Measurements from ENCODE around the gene TSC1.

TSC1 gene

GRCh38 chr9:132896906-132897305, 47.5 kb downstream of the TSC1 start:
- H3K27ac ChIP-seq = no peak overlapping the region
- DNase-seq (ENCODE audit: low read depth, low spot score) = no peak

DNA sequence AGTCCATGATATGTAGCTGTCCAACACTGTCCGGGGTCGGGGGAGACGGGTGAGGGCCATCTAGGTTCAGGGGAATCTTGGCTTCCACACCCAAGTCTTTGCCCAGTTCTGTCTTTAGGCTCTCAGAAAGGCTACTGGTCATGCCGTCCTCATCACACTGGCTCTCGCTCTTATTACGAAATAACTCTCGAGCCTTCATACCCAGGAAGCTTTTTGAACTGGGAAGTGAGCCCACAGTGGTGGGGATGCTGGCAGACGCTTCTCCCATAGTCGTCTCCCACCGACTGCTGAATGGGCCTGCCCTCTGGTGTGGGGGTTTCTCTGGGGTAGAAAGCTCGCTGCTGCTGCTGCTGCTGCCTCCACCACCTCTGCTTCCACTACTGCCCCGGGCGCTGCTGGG, 48.2 kb downstream of the TSC1 start:
- Histone ChIP-seq H3K9ac (ENCODE audit: insufficient read length) (no peak overlapping the region), H3K36me3 (ENCODE audit: insufficient read depth, low read length) (peaks cover 54% of the 10 kb centered on the region), H3K9me3 (ENCODE audit: low read depth, low read length) (no peaks in the 10 kb centered on the region), H3K27ac (no peak overlapping the region), H3K4me3 (no peak overlapping the region)
- no peak for DNase-seq (ENCODE audit: low read depth, low spot score)
- TF ChIP-seq FOXP2 (optimal IDR thresholded peaks at IDR 0.05; ENCODE audit: control extremely low read depth, extremely low read length, insufficient read depth) (no peak), POLR2AphosphoS5 (IDR thresholded peaks at IDR 0.05; ENCODE audit: borderline replicate concordance, low read depth, low read length) (no peak), EZH2 (IDR thresholded peaks at IDR 0.05) (no peak)

More at GRCh38 chr9:132896906-132897305, 47.5 kb downstream of the TSC1 start:
- Histone ChIP-seq H3K36me3 (ENCODE audit: insufficient read depth, low read length) (peaks cover 58% of the 10 kb centered on the region), H3K4me3 (no peak overlapping the region), H3K9me3 (ENCODE audit: low read depth, low read length) (no peaks in the 10 kb centered on the region), H3K9ac (ENCODE audit: insufficient read length) (no peak overlapping the region)
- TF ChIP-seq POLR2AphosphoS5 (IDR thresholded peaks at IDR 0.05; ENCODE audit: borderline replicate concordance, low read depth, low read length) = no peak
- no peak for TF ChIP-seq EZH2 (IDR thresholded peaks at IDR 0.05)
- no peak for TF ChIP-seq FOXP2 (optimal IDR thresholded peaks at IDR 0.05; ENCODE audit: control extremely low read depth, extremely low read length, insufficient read depth)

- Histone ChIP-seq H3K9me3 (ENCODE audit: low read depth, low read length) (no peaks in the 10 kb centered on the region), H3K9ac (ENCODE audit: insufficient read length) (no peak overlapping the region), H3K27ac (no peak overlapping the region), H3K36me3 (ENCODE audit: insufficient read depth, low read length) (peaks cover 43% of the 10 kb centered on the region), H3K4me3 (no peak overlapping the region)
- TF ChIP-seq FOXP2 (optimal IDR thresholded peaks at IDR 0.05; ENCODE audit: control extremely low read depth, extremely low read length, insufficient read depth) (no peak), EZH2 (IDR thresholded peaks at IDR 0.05) (no peak), POLR2AphosphoS5 (IDR thresholded peaks at IDR 0.05; ENCODE audit: borderline replicate concordance, low read depth, low read length) (no peak)
- no peak for DNase-seq (ENCODE audit: low read depth, low spot score)
Measured at GRCh38 chr9:132894862-132895835, 49.3 kb downstream of the TSC1 start.

- no peak for DNase-seq (ENCODE audit: low read depth, low spot score)
- peaks cover 38% of the 10 kb centered on the region for H3K36me3 ChIP-seq (ENCODE audit: insufficient read depth, low read length)
- H3K9ac ChIP-seq (ENCODE audit: insufficient read length) = no peak overlapping the region
- no peak overlapping the region for H3K4me3 ChIP-seq
- TF ChIP-seq EZH2 (IDR thresholded peaks at IDR 0.05) = no peak
- no peak for TF ChIP-seq POLR2AphosphoS5 (IDR thresholded peaks at IDR 0.05; ENCODE audit: borderline replicate concordance, low read depth, low read length)
- TF ChIP-seq FOXP2 (optimal IDR thresholded peaks at IDR 0.05; ENCODE audit: control extremely low read depth, extremely low read length, insufficient read depth) = no peak
- no peak overlapping the region for H3K27ac ChIP-seq
- H3K9me3 ChIP-seq (ENCODE audit: low read depth, low read length) = no peaks in the 10 kb centered on the region
Measured at GRCh38 chr9:132894346-132894745, 50.1 kb downstream of the TSC1 start.

DNA sequence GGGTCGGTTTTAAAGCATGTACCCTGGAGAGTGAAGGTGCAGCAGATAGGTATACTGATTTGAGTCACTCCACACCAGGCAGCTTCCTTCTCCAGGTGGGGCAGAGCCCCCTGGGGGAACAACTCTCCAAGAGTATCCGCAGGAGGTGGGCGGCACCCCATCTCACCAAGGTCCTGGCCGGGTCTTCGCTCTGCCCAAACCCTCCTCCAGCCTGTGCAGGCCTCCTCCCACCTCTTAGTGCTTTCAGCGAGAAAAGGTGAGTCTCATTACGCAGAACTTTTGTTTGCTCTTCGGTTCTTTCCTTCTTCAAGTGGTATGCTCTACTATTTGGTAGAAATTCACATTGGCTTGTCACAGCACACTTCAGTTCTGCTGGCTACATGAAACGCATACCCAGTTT, 52.0 kb downstream of the TSC1 start:
- H3K4me3 ChIP-seq = no peak overlapping the region
- H3K9me3 ChIP-seq (ENCODE audit: low read depth, low read length) = no peaks in the 10 kb centered on the region
- H3K36me3 ChIP-seq (ENCODE audit: insufficient read depth, low read length) = peaks cover 23% of the 10 kb centered on the region
- TF ChIP-seq POLR2AphosphoS5 (IDR thresholded peaks at IDR 0.05; ENCODE audit: borderline replicate concordance, low read depth, low read length) (no peak), FOXP2 (optimal IDR thresholded peaks at IDR 0.05; ENCODE audit: control extremely low read depth, extremely low read length, insufficient read depth) (no peak), EZH2 (IDR thresholded peaks at IDR 0.05) (no peak)
- H3K9ac ChIP-seq (ENCODE audit: insufficient read length) = no peak overlapping the region
- DNase-seq (ENCODE audit: low read depth, low spot score) = no peak
- no peak overlapping the region for H3K27ac ChIP-seq

GRCh38 chr9:132888151-132888550, 56.3 kb downstream of the TSC1 start:
- Histone ChIP-seq H3K9me3 (ENCODE audit: low read depth, low read length) (no peaks in the 10 kb centered on the region), H3K4me3 (no peak overlapping the region), H3K9ac (ENCODE audit: insufficient read length) (no peak overlapping the region), H3K27ac (no peak overlapping the region), H3K36me3 (ENCODE audit: insufficient read depth, low read length) (no peaks in the 10 kb centered on the region)
- DNase-seq (ENCODE audit: low read depth, low spot score) = no peak
- TF ChIP-seq EZH2 (IDR thresholded peaks at IDR 0.05) (no peak), FOXP2 (optimal IDR thresholded peaks at IDR 0.05; ENCODE audit: control extremely low read depth, extremely low read length, insufficient read depth) (no peak), POLR2AphosphoS5 (IDR thresholded peaks at IDR 0.05; ENCODE audit: borderline replicate concordance, low read depth, low read length) (no peak)

- TF ChIP-seq FOXP2 (optimal IDR thresholded peaks at IDR 0.05; ENCODE audit: control extremely low read depth, extremely low read length, insufficient read depth) = no peak
- no peak for TF ChIP-seq POLR2AphosphoS5 (IDR thresholded peaks at IDR 0.05; ENCODE audit: borderline replicate concordance, low read depth, low read length)
- TF ChIP-seq EZH2 (IDR thresholded peaks at IDR 0.05) = no peak
- Histone ChIP-seq H3K27ac (no peak overlapping the region), H3K9me3 (ENCODE audit: low read depth, low read length) (no peaks in the 10 kb centered on the region), H3K4me3 (no peak overlapping the region), H3K9ac (ENCODE audit: insufficient read length) (no peak overlapping the region), H3K36me3 (ENCODE audit: insufficient read depth, low read length) (no peaks in the 10 kb centered on the region)
- DNase-seq (ENCODE audit: low read depth, low spot score) = no peak
Measured at GRCh38 chr9:132887181-132888120, 57.0 kb downstream of the TSC1 start.

DNA sequence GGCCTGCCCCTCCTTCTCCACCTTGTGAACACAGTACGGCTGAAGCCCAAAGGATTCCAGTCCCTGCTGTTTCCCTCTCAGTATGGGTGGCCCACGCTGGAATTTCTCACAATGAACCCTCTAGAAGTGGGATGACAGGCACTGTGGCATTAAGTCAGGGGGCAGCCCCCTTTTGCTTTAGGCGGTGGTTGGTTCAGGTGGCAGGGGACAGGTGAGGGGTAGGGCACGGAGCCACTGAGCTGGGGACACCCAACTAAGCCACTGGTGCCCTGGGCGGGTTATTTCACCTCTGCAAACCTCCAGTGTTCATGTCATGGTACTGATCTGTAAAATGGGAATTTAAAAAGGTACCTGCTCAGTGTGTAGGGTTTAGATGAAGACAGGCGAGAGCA, 58.1 kb downstream of the TSC1 start:
- no peaks in the 10 kb centered on the region for H3K36me3 ChIP-seq (ENCODE audit: insufficient read depth, low read length)
- no peak overlapping the region for H3K4me3 ChIP-seq
- no peak for TF ChIP-seq EZH2 (IDR thresholded peaks at IDR 0.05)
- TF ChIP-seq FOXP2 (optimal IDR thresholded peaks at IDR 0.05; ENCODE audit: control extremely low read depth, extremely low read length, insufficient read depth) = no peak
- no peak for TF ChIP-seq POLR2AphosphoS5 (IDR thresholded peaks at IDR 0.05; ENCODE audit: borderline replicate concordance, low read depth, low read length)
- no peak overlapping the region for H3K27ac ChIP-seq
- DNase-seq (ENCODE audit: low read depth, low spot score) = no peak
- H3K9me3 ChIP-seq (ENCODE audit: low read depth, low read length) = no peaks in the 10 kb centered on the region
- H3K9ac ChIP-seq (ENCODE audit: insufficient read length) = no peak overlapping the region
